Fibroblast of the aortic adventitia (primary cell): ENCODE measurements around the gene CHIT1. TPM values are rescaled to one million over a fixed set of nuclear protein-coding genes. Genes with fewer than 3 reads are reported as not detected.

Source experiments
- DNase-seq: peaks from one replicate; pipeline ENCODE4 v3.0.0-alpha.2; 2010; ENCODE audit warnings: low read depth
- H3K4me3 ChIP-seq: 2 replicates; pipeline ENCODE4 v1.5.1; 2011; ENCODE audit warnings: low read depth, mild to moderate bottlenecking, control low read depth, low read length, moderate library complexity
- CTCF ChIP-seq: IDR thresholded peaks from 2 replicates; pipeline ENCODE4 v1.5.1; 2011; ENCODE audit warnings: mild to moderate bottlenecking, low read length, control low read depth, inconsistent platforms; ENCODE audit not compliant: insufficient read depth
- total RNA-seq: library from RNA; depleted of rRNA; stranded (reverse); fragments of >200 nt; gene quantifications from 2 replicates; pipeline ENCODE4 v1.2.3, GENCODE V29; 2012; ENCODE audit warnings: low replicate concordance

The CHIT1 gene
- total RNA-seq, 1 donor, result not detected

DNA sequence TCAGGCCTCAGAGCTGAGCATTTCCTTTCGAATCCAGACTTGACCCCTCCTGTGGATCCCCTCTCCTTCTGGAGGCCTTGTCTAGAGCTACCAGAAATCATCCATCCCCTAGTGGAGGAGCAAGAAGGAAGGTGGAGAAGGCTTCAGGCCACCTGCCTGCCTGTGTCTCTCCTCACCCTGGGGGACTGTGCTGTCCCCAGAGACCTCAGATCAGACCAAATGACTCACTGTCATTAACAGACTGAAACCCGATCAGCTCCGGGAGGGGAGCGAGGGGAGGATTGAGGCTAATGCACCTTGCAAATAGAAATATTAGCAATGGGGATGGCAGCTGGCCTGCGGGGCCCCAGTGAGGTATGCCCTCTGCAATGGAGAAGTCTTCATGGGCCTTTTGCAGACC lies 55.9 kb downstream of the CHIT1 start:
- no peak for TF ChIP-seq CTCF
- no peak overlapping the region for H3K4me3 ChIP-seq
- DNase-seq, result no peak

GRCh38 chr1:203173011-203173555 lies 56.4 kb downstream of the CHIT1 start:
- no peak overlapping the region for H3K4me3 ChIP-seq
- DNase-seq, result no peak
- TF ChIP-seq CTCF, result no peak

DNA sequence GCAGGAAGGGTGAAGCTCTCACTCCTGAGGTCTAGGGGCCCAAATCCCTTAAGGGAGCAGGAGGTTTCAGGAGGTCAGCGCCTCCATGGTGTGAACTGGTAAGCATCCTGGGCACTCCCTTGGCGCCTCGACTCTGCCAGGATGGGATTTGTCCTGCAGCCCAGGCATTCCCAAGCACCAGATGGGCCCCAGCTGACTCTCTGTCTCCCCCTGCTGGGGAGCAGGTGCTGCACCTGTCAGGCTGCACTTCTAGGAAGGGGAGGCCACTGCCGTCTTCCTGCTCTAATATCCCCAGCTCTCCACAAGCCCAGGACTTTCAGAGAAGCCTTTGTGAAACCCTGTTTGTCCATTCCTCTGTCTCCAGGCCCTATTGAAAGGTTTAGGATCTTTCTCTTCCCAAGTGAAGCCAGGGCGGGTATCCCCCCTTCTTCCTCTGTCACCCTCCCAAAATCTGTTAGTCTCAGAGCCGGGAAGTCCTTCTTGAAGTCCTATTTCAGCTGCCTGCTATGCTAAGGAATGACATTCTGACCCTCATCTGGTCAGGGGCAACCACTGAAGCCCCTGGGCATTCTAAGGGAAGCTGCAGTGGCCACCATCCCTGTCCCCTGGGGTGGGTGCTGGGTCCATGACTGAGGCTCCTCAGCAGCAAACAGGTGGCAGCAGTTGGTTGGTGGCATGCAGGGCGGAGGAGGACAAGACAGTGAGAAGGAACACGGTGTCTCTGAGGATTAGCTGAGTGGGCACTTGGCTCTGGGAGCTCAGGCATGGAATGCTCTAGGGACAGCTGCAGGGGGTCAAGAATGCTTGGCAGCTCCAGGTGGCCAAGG lies 57.1 kb downstream of the CHIT1 start:
- peak; percentile 91 for TF ChIP-seq CTCF
- H3K4me3 ChIP-seq, result no peak overlapping the region
- DNase-seq, result peak; percentile 60

DNA sequence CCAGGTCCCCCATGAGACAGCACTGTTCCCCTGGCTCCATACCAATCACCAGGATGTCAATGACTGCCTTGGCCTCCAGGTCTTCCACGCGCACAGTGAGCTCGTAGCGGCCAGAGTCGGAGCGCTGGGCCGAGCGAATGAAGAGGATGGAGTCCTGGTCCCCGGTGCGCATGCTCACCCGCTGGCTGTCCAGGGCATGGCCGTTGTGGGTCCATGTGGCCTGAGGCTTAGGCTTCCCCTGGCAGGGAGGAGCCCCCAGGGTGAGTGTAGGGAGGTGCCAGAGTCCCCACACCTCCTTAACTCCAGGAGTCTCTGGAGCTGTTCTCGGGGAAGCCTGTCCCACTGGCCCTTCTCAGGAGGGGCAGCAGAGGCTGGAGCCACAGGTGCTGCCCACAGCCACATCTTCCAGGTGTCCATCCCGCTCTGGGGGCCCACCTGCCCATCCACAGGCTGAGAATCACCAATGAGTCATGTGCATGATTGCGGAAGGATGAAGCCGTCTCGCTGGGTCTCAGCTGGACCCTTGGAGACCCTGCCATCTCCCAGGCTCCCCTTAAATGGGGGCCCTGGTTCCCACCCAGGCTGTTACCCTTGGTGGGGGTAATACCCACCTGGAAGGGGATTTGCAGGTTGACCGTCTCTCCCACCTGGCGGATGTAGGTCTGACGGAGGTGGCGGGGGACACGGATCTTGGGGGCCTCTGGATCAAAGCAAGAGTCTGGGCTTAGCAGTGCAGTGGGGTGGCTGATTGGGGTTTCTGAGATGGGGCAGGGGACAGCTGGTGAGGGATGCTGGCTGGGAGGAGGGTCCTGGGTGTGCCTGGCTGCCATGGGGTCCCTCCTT lies 57.9 kb downstream of the CHIT1 start:
- TF ChIP-seq CTCF, result no peak
- DNase-seq, result no peak
- no peak overlapping the region for H3K4me3 ChIP-seq

DNA sequence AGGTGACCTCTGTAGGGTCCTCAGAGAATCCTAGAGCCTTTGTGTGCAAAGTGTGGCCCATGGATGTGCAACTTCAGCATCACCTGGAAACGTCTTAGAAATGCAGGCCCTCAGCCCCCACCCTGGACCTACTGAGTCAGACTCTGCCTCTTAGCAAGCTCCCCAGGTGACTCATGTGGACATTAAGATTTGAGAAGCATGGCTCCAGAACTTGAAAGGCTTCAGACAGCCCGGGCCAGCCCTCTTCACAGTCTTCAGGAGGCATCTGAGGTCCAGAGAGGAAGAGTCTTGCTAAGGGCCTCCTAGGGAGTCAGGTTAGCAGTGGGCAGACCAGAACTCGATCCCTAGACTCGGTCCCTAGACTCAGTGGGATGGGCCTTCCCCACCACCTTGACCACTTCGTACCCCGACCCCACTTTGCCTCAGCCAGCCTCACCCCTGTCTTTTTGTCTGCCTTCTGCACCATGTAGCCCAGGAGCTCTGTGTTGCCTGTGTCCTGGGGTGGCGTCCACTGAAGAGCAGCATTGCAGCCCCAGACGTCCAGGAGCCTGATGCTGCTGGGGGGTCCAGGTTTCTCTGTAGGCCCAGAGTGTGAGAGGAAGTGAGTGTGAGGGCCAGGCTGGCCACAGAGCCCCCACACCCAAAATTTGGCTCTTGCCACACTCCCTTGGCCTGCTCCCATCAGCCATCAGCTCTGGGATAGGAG lies 58.7 kb downstream of the CHIT1 start:
- H3K4me3 ChIP-seq, result no peak overlapping the region
- DNase-seq, result no peak
- no peak for TF ChIP-seq CTCF

DNA sequence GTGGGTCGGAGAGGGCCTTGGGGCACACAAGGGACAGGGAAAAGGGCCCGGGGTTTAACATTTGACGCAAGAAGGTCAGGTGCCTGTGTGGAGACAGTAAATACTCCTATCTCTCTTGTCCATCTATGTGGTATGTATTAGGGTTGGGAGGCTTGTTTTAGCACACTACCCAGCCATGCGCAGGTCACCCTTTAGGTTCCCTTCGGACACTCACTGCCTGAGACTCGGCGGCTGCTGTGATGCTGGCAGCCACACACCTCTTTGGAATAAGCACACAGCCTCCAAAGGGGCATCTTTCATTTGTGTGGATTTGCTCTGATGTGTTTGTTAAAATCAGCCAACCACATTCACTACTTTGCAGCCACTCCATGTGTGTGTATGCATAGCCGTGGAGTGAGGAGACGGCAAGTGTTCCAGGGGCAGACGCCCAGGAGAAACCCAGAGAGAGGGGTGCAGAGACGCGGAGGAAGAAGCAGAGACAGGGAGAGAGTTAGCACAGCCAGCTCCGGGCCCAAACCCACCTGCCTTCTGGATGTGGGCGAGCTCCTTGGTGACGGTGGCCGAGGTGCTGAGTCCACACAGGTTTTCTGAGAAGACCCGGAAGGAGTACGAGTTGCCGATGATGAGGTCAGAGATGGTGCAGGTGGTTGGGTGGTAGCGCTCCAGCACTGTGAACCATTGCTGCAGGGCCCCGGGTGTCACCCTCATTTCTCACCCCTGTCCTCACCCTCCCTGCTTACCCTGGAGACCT lies 59.5 kb downstream of the CHIT1 start:
- TF ChIP-seq CTCF, result no peak
- DNase-seq, result no peak

More for the DNA sequence above, 59.5 kb downstream of the CHIT1 start:
- no peak overlapping the region for H3K4me3 ChIP-seq
